K562 (cell line): ENCODE results near the gene WDR17. TPM values are rescaled to one million over a fixed set of nuclear protein-coding genes. Genes with fewer than 3 reads are reported as not detected.

Source experiments
- ATAC-seq: fragments of 200-7000 bp; cut with Tn5 transposase; 3 replicates; pipeline ENCODE4 v1.9.1; 2020; ENCODE audit warnings: moderate library complexity
- BruUV-seq: library from RNA; stranded (reverse); fragments of 400-500 nt; replicated peaks from 2 replicates; lab custom pipeline; 2021; lab: Mats Ljungman, UMichigan
- CTCF ChIA-PET: fragments of 300-600 bp; formaldehyde crosslinking; extraction: SDS; loops from one replicate; lab custom pipeline; 2021; ENCODE audit warnings: low intra/inter-chr PET ratio; lab: Yijun Ruan, JAX
- POLR2A ChIA-PET: fragments of 300-600, 350-650 bp; sonication (Branson Sonifier 250); formaldehyde crosslinking; extraction: SDS; loops from one replicate; lab custom pipeline; 2021; ENCODE audit warnings: antibody characterized with exemption, inconsistent platforms; lab: Yijun Ruan, JAX
- DNase-seq, 4 experiments: peaks; one replicate each; pipeline versions ENCODE4 v3.0.0 to v3.0.0-alpha.2; 2011 to 2018; ENCODE audit warnings: low spot score in 3 of 4, mixed read lengths in 3 of 4; ENCODE audit errors: extremely low read depth in 1 of 4
- FAIRE-seq: peaks from 2 replicates; lab custom pipeline; 2011; peaks lifted over from hg19 to GRCh38; lab: Jason Lieb, UNC
- H2AFZ ChIP-seq: 2 replicates; pipeline ENCODE4 v1.6.0; 2011; ENCODE audit warnings: low read depth, low read length, control low read depth, inconsistent platforms
- H3K27ac ChIP-seq: fragments of 200-600 bp; 3 replicates; pipeline ENCODE4 v1.8.0; 2011; ENCODE audit warnings: low read depth, mild to moderate bottlenecking, control low read depth, inconsistent platforms, low read length, moderate library complexity, mixed read lengths; ENCODE audit errors: extremely low read depth
- H3K27me3 ChIP-seq, 2 experiments: fragments of 300-600 bp in 1 of 2; 2 replicates in 1 of 2; 3 replicates in 1 of 2; pipeline versions ENCODE4 v1.6.0 to v1.8.0; 2011; ENCODE audit warnings: inconsistent platforms in 2 of 2, low read length in 2 of 2, mild to moderate bottlenecking in 1 of 2, mixed read lengths in 1 of 2, moderate library complexity in 1 of 2; ENCODE audit not compliant: control insufficient read depth in 2 of 2, insufficient read depth in 2 of 2
- H3K36me3 ChIP-seq: fragments of 300-600 bp; 3 replicates; pipeline ENCODE4 v1.8.0; 2011; ENCODE audit warnings: mild to moderate bottlenecking, low read length, inconsistent platforms; ENCODE audit not compliant: control insufficient read depth, insufficient read depth
- H3K4me1 ChIP-seq, 2 experiments: fragments of 200-600 bp in 1 of 2; replicated peaks in 1 of 2; 2 replicates in 1 of 2; 3 replicates in 1 of 2; pipeline versions ENCODE4 v1.5.1 to v1.8.0; 2011; ENCODE audit warnings: inconsistent platforms in 2 of 2, low read length in 2 of 2, mild to moderate bottlenecking in 1 of 2, mixed read lengths in 1 of 2, moderate library complexity in 1 of 2; ENCODE audit not compliant: control insufficient read depth in 2 of 2, insufficient read depth in 2 of 2
- H3K4me2 ChIP-seq: 2 replicates; pipeline ENCODE4 v1.6.1; 2011; ENCODE audit warnings: low read length, control low read depth, inconsistent platforms, mixed read lengths; ENCODE audit not compliant: insufficient read depth
- H3K4me3 ChIP-seq: fragments of 200-600 bp; sonication (generic), shearing (Covaris generic); 2 replicates; pipeline ENCODE4 v1.5.1; 2016; ENCODE audit warnings: control low read depth, inconsistent platforms
- H3K79me2 ChIP-seq: fragments of 200-600 bp; 3 replicates; pipeline ENCODE4 v1.8.0; 2011; ENCODE audit warnings: low read length, inconsistent platforms; ENCODE audit not compliant: control insufficient read depth, insufficient read depth
- H3K9ac ChIP-seq, 2 experiments: 2 replicates each; pipeline versions ENCODE4 v1.6.0 to v1.6.1; 2011; ENCODE audit warnings: low read depth in 2 of 2, low read length in 2 of 2, control low read depth in 1 of 2, inconsistent platforms in 1 of 2, mild to moderate bottlenecking in 1 of 2, mixed read lengths in 1 of 2; ENCODE audit not compliant: insufficient read depth in 1 of 2
- H3K9me1 ChIP-seq: one replicate; pipeline ENCODE4 v1.6.0; 2011; ENCODE audit warnings: inconsistent platforms, mild to moderate bottlenecking, low read length, moderate library complexity; ENCODE audit not compliant: control insufficient read depth, insufficient read depth
- H3K9me3 ChIP-seq: replicated peaks from 2 replicates; pipeline ENCODE4 v1.5.1; 2011; ENCODE audit warnings: low read depth, low read length, inconsistent platforms; ENCODE audit not compliant: control insufficient read depth, insufficient read depth
- H4K20me1 ChIP-seq: replicated peaks from 2 replicates; pipeline ENCODE4 v1.6.1; 2011; ENCODE audit warnings: low read length, inconsistent platforms, mixed read lengths; ENCODE audit not compliant: control insufficient read depth, insufficient read depth
- GABPA ChIP-seq: fragments of 200-800 bp; sonication (Bioruptor generic); conservative IDR thresholded peaks from 2 replicates; pipeline ENCODE4 v1.6.1; 2016; ENCODE audit warnings: low read depth, missing genetic modification characterization, missing compliant biosample characterization
- HBP1 ChIP-seq: fragments of 450-650 bp; formaldehyde crosslinking; IDR thresholded peaks from 2 replicates; pipeline ENCODE4 v1.4.0; 2022; ENCODE audit warnings: missing genetic modification characterization
- PHB2 ChIP-seq: fragments of 450-650 bp; IDR thresholded peaks from 2 replicates; pipeline ENCODE4 v1.6.1; 2017; ENCODE audit warnings: low read depth
- SMC3 ChIP-seq: conservative IDR thresholded peaks from 2 replicates; pipeline ENCODE4 v1.6.1; 2011; ENCODE audit warnings: low read depth, low read length, improper control_type of control experiment; ENCODE audit not compliant: insufficient read depth
- STAG1 ChIP-seq: sonication (generic); formaldehyde crosslinking; IDR thresholded peaks from 2 replicates; pipeline ENCODE4 v1.5.0; 2020; ENCODE audit warnings: missing genetic modification reagents, borderline replicate concordance
- XRCC5 ChIP-seq: fragments of 200-400 bp; formaldehyde crosslinking; IDR thresholded peaks from 2 replicates; pipeline ENCODE4 v1.6.1; 2017; ENCODE audit warnings: low read depth, mild to moderate bottlenecking, low read length
- ZMIZ1 ChIP-seq, 2 experiments: fragments of 150-350 bp in 1 of 2; IDR thresholded peaks; 2 replicates each; pipeline ENCODE4 v1.6.1; 2012 to 2016; ENCODE audit warnings: low read depth in 2 of 2, low read length in 2 of 2, mild to moderate bottlenecking in 1 of 2, moderate library complexity in 1 of 2
- ZNF76 ChIP-seq: fragments of 250-450 bp; sonication (Bioruptor Pico); IDR thresholded peaks from 2 replicates; pipeline ENCODE4 v1.4.0; 2020; ENCODE audit warnings: mild to moderate bottlenecking, moderate library complexity, borderline replicate concordance
- ZSCAN29 ChIP-seq: fragments of 450-650 bp; IDR thresholded peaks from 2 replicates; pipeline ENCODE4 v1.6.1; 2017
- in situ Hi-C: fragments of 300-500 bp; cut with MboI; formaldehyde crosslinking; loops from 4 replicates; pipeline ENCODE4 v1.15.0; 2018; ENCODE audit warnings: inconsistent platforms, mixed read lengths
- intact Hi-C: fragments of 100-400 bp; cut with micrococcal nuclease; formaldehyde crosslinking; loops from 2 replicates; pipeline ENCODE4 v1.14.2; 2022
- polyA plus RNA-seq, 8 experiments: library from polyadenylated mRNA; depleted of rRNA in 4 of 8; stranded (reverse) in 5 of 8; unstranded in 3 of 8; fragments of >200 nt; fragmentation: Nextera tagmentation in 2 of 8; fragmentation: Illumina TruSeq in 1 of 8; extraction: Ambion mirVana in 2 of 8; extraction: Trizol in 1 of 8; gene quantifications; 2 replicates each; pipeline versions ENCODE4 v1.2.1 to v1.2.3, GENCODE V29; 2011 to 2014; ENCODE audit warnings: inconsistent platforms in 1 of 8, missing spikeins in 1 of 8
- total RNA-seq, 7 experiments: library from RNA; depleted of rRNA in 6 of 7; stranded (reverse); fragments of >200 nt in 6 of 7; fragmentation: Illumina TruSeq in 2 of 7; extraction: Trizol in 2 of 7; gene quantifications; 2 replicates each; pipeline versions ENCODE4 v1.2.1 to v1.2.3, GENCODE V29; 2011 to 2021; ENCODE audit warnings: low replicate concordance in 1 of 7
- TF ChIP-seq, protein P1 (sequence below), 3 experiments: IDR thresholded peaks in 2 of 3; conservative IDR thresholded peaks in 1 of 3; 2 replicates each; pipeline ENCODE4 v1.5.1; 2011 to 2012; ENCODE audit warnings: low read length in 3 of 3, mild to moderate bottlenecking in 3 of 3, control low read depth in 2 of 3, improper control_type of control experiment in 1 of 3, inconsistent platforms in 1 of 3, low read depth in 1 of 3, mixed read lengths in 1 of 3, moderate library complexity in 1 of 3; ENCODE audit not compliant: insufficient read depth in 2 of 3
- TF ChIP-seq, protein P2 (sequence below), 2 experiments: IDR thresholded peaks in 1 of 2; conservative IDR thresholded peaks in 1 of 2; 2 replicates each; pipeline ENCODE4 v1.6.1; 2016; ENCODE audit warnings: low read depth in 2 of 2, mild to moderate bottlenecking in 1 of 2, missing compliant biosample characterization in 1 of 2, missing genetic modification characterization in 1 of 2, moderate library complexity in 1 of 2

The WDR17 gene
- total and polyA plus RNA-seq, 9 of the 15 experiments (the other 6 are each of a cell fraction or from before 2014, with no cell fraction given) = 0.04 to 0.07 TPM; not detected in 7

- in situ Hi-C loops = no loop called here
- no TSS peak for BruUV-seq
- TF ChIP-seq, protein P1, sequence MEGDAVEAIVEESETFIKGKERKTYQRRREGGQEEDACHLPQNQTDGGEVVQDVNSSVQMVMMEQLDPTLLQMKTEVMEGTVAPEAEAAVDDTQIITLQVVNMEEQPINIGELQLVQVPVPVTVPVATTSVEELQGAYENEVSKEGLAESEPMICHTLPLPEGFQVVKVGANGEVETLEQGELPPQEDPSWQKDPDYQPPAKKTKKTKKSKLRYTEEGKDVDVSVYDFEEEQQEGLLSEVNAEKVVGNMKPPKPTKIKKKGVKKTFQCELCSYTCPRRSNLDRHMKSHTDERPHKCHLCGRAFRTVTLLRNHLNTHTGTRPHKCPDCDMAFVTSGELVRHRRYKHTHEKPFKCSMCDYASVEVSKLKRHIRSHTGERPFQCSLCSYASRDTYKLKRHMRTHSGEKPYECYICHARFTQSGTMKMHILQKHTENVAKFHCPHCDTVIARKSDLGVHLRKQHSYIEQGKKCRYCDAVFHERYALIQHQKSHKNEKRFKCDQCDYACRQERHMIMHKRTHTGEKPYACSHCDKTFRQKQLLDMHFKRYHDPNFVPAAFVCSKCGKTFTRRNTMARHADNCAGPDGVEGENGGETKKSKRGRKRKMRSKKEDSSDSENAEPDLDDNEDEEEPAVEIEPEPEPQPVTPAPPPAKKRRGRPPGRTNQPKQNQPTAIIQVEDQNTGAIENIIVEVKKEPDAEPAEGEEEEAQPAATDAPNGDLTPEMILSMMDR (IDR thresholded peaks at IDR 0.05 in 2 of 3, conservative IDR thresholded peaks at IDR 0.05 in 1 of 3; ENCODE audit: insufficient read depth in 2 of 3, low read depth in 1 of 3, low read length in 3 of 3) = peak in 1 of 3 experiments; percentile 35; a peak in 2 of 6 replicates
- TF ChIP-seq ZNF76 (no peak), HBP1 (no peak), XRCC5 (no peak), STAG1 (CRISPR knock-in tag) (no peak), SMC3 (0 out of 2 replicates have a peak, but pooled peaks have one; percentile 6), ZMIZ1 (IDR thresholded peaks at IDR 0.05; ENCODE audit: low read depth in 2 of 2, low read length in 2 of 2) (no peak), ZSCAN29 (no peak), GABPA (tag) (no peak), PHB2 (no peak)
- TF ChIP-seq, protein P2, sequence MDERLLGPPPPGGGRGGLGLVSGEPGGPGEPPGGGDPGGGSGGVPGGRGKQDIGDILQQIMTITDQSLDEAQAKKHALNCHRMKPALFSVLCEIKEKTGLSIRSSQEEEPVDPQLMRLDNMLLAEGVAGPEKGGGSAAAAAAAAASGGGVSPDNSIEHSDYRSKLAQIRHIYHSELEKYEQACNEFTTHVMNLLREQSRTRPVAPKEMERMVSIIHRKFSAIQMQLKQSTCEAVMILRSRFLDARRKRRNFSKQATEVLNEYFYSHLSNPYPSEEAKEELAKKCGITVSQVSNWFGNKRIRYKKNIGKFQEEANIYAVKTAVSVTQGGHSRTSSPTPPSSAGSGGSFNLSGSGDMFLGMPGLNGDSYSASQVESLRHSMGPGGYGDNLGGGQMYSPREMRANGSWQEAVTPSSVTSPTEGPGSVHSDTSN (CRISPR knock-in tag; IDR thresholded peaks at IDR 0.05; ENCODE audit: low read depth) = no peak
- TF ChIP-seq, protein P2 (tag; conservative IDR thresholded peaks at IDR 0.05; ENCODE audit: low read depth) = no peak
Measured at GRCh38 chr4:176150356-176150682, 84.7 kb downstream of the WDR17 start.

More at GRCh38 chr4:176150356-176150682, 84.7 kb downstream of the WDR17 start:
- DNase-seq = peak in 2 of 4 experiments; percentile 2
- H2AFZ ChIP-seq = no peak overlapping the region
- H3K4me3 ChIP-seq = no peak overlapping the region
- ChIA-PET CTCF (interaction anchor here (2.2 kb wide), 1 partner anchor 190 kb away, joined by 20 read pairs; no protein-coding TSS in a partner anchor), POLR2A (interaction anchor here (0.7 kb wide), 1 partner anchor 158 kb away, joined by 3 read pairs; no protein-coding TSS in a partner anchor)
- FAIRE-seq = no peak
- no peak overlapping the region for H3K4me2 ChIP-seq
- no peaks in the 10 kb centered on the region for H3K79me2 ChIP-seq
- no peak overlapping the region for H3K9ac ChIP-seq
- H3K27ac ChIP-seq = no peak overlapping the region
- H4K20me1 ChIP-seq = no peaks in the 10 kb centered on the region
- H3K9me1 ChIP-seq = no peaks in the 10 kb centered on the region
- no peaks in the 10 kb centered on the region for H3K36me3 ChIP-seq
- ATAC-seq = no peak
- H3K27me3 ChIP-seq = no peaks in the 10 kb centered on the region
- intact Hi-C loops = loop anchor here (1.0 kb wide), 1 partner anchor 191 kb away; no protein-coding TSS in a partner anchor
- H3K9me3 ChIP-seq = no peaks in the 10 kb centered on the region
- no peaks in the 10 kb centered on the region for H3K4me1 ChIP-seq
